ENCODE data around the gene LIPI. TPM values are rescaled to one million over a fixed set of nuclear protein-coding genes. Genes with fewer than 3 reads are reported as not detected.

LIPI gene
- polyA plus RNA-seq, 1 donor from 2014 or later: not detected

DNA sequence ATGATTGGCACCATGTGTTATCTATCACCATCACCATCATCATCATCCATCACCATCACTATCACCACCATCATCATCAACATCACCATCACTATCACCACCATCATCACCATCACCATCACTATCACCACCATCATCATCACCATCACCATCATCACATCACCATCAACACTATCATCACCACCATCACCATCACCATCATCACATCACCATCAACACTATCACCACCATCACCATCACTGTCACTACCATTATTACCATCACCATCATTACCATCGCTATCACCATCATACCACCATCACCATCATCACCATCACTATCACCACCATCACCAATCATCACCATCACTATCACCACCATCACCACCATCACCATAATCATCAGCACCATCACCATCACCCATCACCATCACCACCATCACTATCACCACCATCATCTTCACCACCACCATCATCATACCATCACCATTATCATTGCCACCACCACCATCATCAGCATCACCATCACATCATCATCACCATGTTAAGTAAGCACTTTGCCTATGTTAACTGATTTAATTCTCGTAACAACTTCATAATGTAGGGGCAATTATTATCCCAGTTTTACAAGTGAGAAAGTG is 112.8 kb downstream of the LIPI start:
- no peak overlapping the region for H2AFZ ChIP-seq (ENCODE audit: low read depth, low read length)
- no peaks in the 10 kb centered on the region for H3K79me2 ChIP-seq (replicated peaks; ENCODE audit: insufficient read depth, low read length)
- H3K9me3 ChIP-seq (ENCODE audit: low read length): no peaks in the 10 kb centered on the region
- TF ChIP-seq SMC3 (conservative IDR thresholded peaks at IDR 0.05; ENCODE audit: poor library complexity) (no peak), EP300 (conservative IDR thresholded peaks at IDR 0.05; ENCODE audit: poor library complexity, severe bottlenecking) (no peak), RAD21 (conservative IDR thresholded peaks at IDR 0.05) (no peak), POLR2AphosphoS5 (IDR thresholded peaks at IDR 0.05) (no peak), TAF1 (IDR thresholded peaks at IDR 0.05; ENCODE audit: low read depth) (no peak), EZH2 (IDR thresholded peaks at IDR 0.05; ENCODE audit: borderline replicate concordance, insufficient read depth, low read length, poor library complexity, severe bottlenecking) (no peak), MXI1 (conservative IDR thresholded peaks at IDR 0.05; ENCODE audit: poor library complexity, severe bottlenecking) (no peak)
- TF ChIP-seq, protein P1, sequence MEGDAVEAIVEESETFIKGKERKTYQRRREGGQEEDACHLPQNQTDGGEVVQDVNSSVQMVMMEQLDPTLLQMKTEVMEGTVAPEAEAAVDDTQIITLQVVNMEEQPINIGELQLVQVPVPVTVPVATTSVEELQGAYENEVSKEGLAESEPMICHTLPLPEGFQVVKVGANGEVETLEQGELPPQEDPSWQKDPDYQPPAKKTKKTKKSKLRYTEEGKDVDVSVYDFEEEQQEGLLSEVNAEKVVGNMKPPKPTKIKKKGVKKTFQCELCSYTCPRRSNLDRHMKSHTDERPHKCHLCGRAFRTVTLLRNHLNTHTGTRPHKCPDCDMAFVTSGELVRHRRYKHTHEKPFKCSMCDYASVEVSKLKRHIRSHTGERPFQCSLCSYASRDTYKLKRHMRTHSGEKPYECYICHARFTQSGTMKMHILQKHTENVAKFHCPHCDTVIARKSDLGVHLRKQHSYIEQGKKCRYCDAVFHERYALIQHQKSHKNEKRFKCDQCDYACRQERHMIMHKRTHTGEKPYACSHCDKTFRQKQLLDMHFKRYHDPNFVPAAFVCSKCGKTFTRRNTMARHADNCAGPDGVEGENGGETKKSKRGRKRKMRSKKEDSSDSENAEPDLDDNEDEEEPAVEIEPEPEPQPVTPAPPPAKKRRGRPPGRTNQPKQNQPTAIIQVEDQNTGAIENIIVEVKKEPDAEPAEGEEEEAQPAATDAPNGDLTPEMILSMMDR (IDR thresholded peaks at IDR 0.05; ENCODE audit: poor library complexity, severe bottlenecking): no peak
- TF ChIP-seq, protein P2, sequence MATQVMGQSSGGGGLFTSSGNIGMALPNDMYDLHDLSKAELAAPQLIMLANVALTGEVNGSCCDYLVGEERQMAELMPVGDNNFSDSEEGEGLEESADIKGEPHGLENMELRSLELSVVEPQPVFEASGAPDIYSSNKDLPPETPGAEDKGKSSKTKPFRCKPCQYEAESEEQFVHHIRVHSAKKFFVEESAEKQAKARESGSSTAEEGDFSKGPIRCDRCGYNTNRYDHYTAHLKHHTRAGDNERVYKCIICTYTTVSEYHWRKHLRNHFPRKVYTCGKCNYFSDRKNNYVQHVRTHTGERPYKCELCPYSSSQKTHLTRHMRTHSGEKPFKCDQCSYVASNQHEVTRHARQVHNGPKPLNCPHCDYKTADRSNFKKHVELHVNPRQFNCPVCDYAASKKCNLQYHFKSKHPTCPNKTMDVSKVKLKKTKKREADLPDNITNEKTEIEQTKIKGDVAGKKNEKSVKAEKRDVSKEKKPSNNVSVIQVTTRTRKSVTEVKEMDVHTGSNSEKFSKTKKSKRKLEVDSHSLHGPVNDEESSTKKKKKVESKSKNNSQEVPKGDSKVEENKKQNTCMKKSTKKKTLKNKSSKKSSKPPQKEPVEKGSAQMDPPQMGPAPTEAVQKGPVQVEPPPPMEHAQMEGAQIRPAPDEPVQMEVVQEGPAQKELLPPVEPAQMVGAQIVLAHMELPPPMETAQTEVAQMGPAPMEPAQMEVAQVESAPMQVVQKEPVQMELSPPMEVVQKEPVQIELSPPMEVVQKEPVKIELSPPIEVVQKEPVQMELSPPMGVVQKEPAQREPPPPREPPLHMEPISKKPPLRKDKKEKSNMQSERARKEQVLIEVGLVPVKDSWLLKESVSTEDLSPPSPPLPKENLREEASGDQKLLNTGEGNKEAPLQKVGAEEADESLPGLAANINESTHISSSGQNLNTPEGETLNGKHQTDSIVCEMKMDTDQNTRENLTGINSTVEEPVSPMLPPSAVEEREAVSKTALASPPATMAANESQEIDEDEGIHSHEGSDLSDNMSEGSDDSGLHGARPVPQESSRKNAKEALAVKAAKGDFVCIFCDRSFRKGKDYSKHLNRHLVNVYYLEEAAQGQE (IDR thresholded peaks at IDR 0.05; ENCODE audit: borderline replicate concordance): no peak
- H3K36me3 ChIP-seq (ENCODE audit: insufficient read depth, low read length): no peaks in the 10 kb centered on the region
- H3K27me3 ChIP-seq (ENCODE audit: insufficient read depth, low read depth, low read length): no peaks in the 10 kb centered on the region
- H3K9ac ChIP-seq (ENCODE audit: low read length): no peak overlapping the region
- no peak overlapping the region for H3K27ac ChIP-seq (ENCODE audit: low read length)
- no peak overlapping the region for H3K4me3 ChIP-seq (ENCODE audit: low read length)
- H4K20me1 ChIP-seq (ENCODE audit: insufficient read depth): no peaks in the 10 kb centered on the region
- no peaks in the 10 kb centered on the region for H3K9me2 ChIP-seq (ENCODE audit: insufficient read depth, low read length)
- H3K4me2 ChIP-seq (ENCODE audit: low read length): no peak overlapping the region
- no peaks in the 10 kb centered on the region for H3F3A ChIP-seq (ENCODE audit: insufficient read depth, low read length, poor library complexity, severe bottlenecking)

DNA sequence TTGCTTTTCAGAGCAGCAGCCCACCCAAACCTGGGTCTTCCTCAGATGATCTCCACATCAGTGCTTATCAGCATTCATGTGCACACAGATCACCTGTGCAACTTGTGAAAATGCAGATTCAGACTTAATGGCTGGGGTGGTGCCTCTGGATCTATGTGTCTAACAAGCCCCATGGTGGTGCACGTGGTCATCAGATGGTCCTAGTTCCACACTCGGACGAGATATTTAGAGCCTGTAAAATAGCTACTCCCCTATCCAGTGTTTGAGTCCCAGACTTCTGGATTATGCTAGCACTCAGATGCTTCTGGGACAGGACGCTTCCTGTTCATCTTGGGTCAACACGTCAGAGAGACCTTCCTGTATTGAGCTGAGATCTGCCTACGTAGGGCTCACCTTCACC is 114.2 kb downstream of the LIPI start:
- Histone ChIP-seq H3K9ac (ENCODE audit: low read length) (no peak overlapping the region), H3K36me3 (ENCODE audit: insufficient read depth, low read length) (no peaks in the 10 kb centered on the region), H3K4me3 (ENCODE audit: low read length) (no peak overlapping the region), H3F3A (ENCODE audit: insufficient read depth, low read length, poor library complexity, severe bottlenecking) (no peaks in the 10 kb centered on the region), H3K27me3 (ENCODE audit: insufficient read depth, low read depth, low read length) (no peaks in the 10 kb centered on the region), H2AFZ (ENCODE audit: low read depth, low read length) (no peak overlapping the region), H3K9me3 (ENCODE audit: low read length) (no peaks in the 10 kb centered on the region), H3K9me2 (ENCODE audit: insufficient read depth, low read length) (no peaks in the 10 kb centered on the region), H3K27ac (ENCODE audit: low read length) (no peak overlapping the region), H3K4me2 (ENCODE audit: low read length) (no peak overlapping the region), H3K79me2 (replicated peaks; ENCODE audit: insufficient read depth, low read length) (no peaks in the 10 kb centered on the region), H4K20me1 (ENCODE audit: insufficient read depth) (no peaks in the 10 kb centered on the region)
- TF ChIP-seq MXI1 (conservative IDR thresholded peaks at IDR 0.05; ENCODE audit: poor library complexity, severe bottlenecking): no peak
- no peak for TF ChIP-seq EP300 (conservative IDR thresholded peaks at IDR 0.05; ENCODE audit: poor library complexity, severe bottlenecking)
- TF ChIP-seq RAD21 (conservative IDR thresholded peaks at IDR 0.05): no peak
- no peak for TF ChIP-seq TAF1 (IDR thresholded peaks at IDR 0.05; ENCODE audit: low read depth)

Data from neural cell (in vitro differentiated cells).